Measurements from ENCODE around the gene NISCH.

- TF ChIP-seq, protein P1, sequence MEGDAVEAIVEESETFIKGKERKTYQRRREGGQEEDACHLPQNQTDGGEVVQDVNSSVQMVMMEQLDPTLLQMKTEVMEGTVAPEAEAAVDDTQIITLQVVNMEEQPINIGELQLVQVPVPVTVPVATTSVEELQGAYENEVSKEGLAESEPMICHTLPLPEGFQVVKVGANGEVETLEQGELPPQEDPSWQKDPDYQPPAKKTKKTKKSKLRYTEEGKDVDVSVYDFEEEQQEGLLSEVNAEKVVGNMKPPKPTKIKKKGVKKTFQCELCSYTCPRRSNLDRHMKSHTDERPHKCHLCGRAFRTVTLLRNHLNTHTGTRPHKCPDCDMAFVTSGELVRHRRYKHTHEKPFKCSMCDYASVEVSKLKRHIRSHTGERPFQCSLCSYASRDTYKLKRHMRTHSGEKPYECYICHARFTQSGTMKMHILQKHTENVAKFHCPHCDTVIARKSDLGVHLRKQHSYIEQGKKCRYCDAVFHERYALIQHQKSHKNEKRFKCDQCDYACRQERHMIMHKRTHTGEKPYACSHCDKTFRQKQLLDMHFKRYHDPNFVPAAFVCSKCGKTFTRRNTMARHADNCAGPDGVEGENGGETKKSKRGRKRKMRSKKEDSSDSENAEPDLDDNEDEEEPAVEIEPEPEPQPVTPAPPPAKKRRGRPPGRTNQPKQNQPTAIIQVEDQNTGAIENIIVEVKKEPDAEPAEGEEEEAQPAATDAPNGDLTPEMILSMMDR (IDR thresholded peaks at IDR 0.05) = no peak
- no peak for TF ChIP-seq POLR2A (IDR thresholded peaks at IDR 0.05)
These were observed 66.1 kb downstream of the NISCH start for GRCh38 chr3:52521488-52521824.
